ENCODE measurements around the gene MEGF11.

DNA sequence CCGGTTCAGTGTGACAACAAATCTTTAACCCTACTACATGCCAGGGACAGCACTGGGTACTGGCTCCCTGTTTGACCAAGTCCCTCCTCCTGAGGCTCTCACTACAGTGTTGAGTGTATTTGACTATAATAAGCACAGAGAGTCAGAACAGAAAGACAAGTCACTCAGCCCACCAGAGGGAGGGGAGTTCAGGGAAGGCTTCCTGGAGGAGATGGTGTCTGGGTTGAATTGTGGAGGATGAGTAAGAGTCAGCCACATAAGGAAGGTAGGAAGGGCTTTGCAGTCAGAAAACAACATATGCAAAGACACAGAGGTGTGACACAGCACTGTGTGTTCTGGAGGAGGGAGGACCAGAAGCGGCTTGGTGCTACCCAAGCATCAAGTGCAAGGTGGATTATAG, 17.7 kb downstream of the MEGF11 start:
- no peak for TF ChIP-seq SUZ12 (IDR thresholded peaks at IDR 0.05; ENCODE audit: extremely low read depth, insufficient read depth, insufficient read length)
- no peak for TF ChIP-seq ZNF274 (IDR thresholded peaks at IDR 0.05; ENCODE audit: low read depth, low read length)
- no peak for TF ChIP-seq YY1 (IDR thresholded peaks at IDR 0.05; ENCODE audit: insufficient read depth, insufficient read length)
